Stimulated activated CD4-positive, alpha-beta T cell treated with anti-CD3 and anti-CD28 coated beads, Interleukin-1b, Interleukin-23, amount 100 ng/mL, for 1 hour (primary cell): ENCODE results near the gene MEIOB.
"Not testable (repeated sequence)": the region's sequence is repeated elsewhere in the genome, so short reads cannot be mapped to it uniquely, and the experiment has no call there.

Experiments
- DNase-seq, 2 donors: peaks; one replicate each; pipeline ENCODE4 v3.0.0-alpha.2; 2020; ENCODE audit warnings: low read depth in 2 of 2

Gene MEIOB

GRCh38 chr16:1877804-1878203, 5.8 kb upstream of the MEIOB start:
- DNase-seq: no peak

DNA sequence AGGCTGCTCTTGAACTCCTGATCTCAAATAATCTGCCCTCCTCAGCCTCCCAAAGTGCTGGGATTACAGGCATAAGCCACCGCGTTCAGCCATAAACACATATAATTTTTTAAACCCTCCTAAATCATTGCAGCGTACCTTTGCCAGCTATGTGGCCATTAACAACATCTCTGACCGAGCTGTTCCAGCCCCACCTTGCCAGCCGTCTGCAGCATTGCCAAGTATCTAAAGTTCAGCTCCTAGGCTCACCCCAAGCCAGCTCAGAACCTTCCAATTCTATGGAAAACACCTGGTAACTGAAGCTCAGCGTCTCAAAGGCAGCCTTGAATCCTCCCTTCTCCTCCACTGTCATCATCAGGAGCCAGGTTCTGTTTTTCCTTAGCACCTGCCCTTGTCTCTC, 5.1 kb upstream of the MEIOB start:
- no peak for DNase-seq

- no peak for DNase-seq
Observed at GRCh38 chr16:1876468-1876867, 4.5 kb upstream of the MEIOB start.

GRCh38 chr16:1876066-1876465, 4.1 kb upstream of the MEIOB start:
- DNase-seq: not testable (repeated sequence)

GRCh38 chr16:1874854-1875253, 2.9 kb upstream of the MEIOB start:
- DNase-seq: no peak

DNA sequence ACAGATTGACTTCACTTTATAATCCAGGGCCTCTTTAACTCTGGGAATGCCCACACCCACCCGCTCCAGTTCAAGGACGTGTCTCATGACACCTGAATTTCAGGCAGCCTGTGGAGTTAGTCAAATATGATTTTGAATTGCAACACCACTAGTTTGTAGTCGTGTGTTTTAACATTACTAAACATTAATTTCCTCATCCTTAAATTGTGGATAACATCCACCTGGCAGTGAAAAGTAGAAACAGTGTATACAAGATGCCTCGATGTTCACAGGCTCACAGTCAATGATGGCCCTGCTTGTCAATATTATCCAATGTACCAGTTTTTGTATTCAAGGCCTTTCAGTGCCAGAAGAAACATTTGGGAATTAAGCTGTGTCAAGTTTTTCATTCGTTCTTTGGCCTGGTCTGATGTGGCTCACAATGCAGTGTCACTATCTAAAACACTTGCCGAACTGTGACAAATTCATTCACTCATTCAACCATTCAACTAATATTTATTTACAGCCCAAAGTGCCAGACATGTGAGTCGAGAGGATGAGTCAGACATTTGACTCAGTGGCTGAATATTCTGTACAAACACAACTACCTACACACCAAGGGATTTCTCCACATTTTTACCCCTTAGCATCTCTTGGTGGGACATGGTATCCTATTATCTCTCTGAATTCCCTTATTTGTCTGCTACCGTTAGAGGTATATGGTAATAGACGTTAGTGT, 1.4 kb downstream of the MEIOB start:
- no peak for DNase-seq

GRCh38 chr16:1865902-1866690, 5.9 kb downstream of the MEIOB start:
- no peak for DNase-seq

- DNase-seq: no peak
Observed at GRCh38 chr16:1863681-1864460, 8.1 kb downstream of the MEIOB start.

- DNase-seq: no peak
Observed at GRCh38 chr16:1862394-1862793, 9.6 kb downstream of the MEIOB start.

GRCh38 chr16:1861730-1862129, 10.2 kb downstream of the MEIOB start:
- DNase-seq: no peak

- DNase-seq: no peak
Observed at GRCh38 chr16:1859650-1860049, 12.3 kb downstream of the MEIOB start.

GRCh38 chr16:1858189-1858865, 13.6 kb downstream of the MEIOB start:
- DNase-seq: no peak

GRCh38 chr16:1857433-1858097, 14.4 kb downstream of the MEIOB start:
- no peak for DNase-seq

DNA sequence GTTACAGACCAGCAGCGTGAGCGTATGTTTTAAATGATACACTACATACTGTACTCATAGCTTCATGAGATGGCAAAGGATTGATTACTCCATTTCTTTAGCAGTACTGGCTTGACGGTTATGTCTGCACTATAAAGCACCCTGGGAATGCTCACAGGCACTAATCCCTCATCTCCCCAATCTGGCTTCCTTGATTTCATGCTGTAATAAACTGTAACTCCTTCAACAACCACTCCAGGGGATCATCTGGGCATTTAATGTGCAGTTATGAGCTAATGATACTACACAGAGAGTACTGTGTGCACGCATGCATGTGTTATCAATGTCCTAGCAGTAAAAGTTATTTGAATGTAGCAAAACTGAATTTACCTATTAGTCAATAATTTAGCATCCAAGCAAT, 20.2 kb downstream of the MEIOB start:
- no peak for DNase-seq

GRCh38 chr16:1850981-1851380, 21.0 kb downstream of the MEIOB start:
- DNase-seq: no peak

DNA sequence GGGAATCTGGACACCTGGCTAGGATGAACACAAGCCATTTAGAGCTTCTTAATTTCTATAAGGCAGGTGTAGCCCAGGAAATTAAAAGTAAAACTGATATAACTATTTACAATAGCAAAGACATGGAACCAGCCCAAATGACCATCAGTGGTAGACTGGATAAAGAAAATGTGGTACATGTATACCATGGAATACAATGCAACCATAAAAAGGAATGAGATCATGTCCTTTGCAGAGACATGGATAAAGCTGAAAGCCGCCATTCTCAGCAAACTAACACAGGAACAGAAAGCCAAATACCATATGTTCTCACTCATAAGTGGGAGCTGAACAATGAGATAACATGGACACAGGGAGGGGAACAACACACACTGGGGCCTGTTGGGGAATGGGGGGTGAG, 25.5 kb downstream of the MEIOB start:
- DNase-seq: no peak

DNA sequence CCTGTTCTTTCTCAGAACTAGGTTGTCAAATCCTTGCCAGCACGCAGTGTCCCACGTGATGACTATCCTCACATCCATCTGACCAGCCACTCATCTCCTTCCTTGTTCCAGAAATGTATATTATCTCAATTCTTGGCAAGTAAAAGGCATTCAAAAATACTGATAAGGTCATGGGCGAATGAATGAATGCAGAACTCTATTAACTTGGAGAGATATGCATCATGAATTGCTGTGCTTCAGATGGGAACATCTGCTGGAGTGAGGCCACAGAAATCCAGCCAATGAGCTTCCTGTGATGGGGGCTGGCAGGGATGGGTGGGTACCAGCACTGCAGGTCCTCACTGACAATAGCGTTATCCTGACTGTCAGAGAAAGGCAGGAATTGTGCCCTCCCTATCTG, 26.0 kb downstream of the MEIOB start:
- DNase-seq: no peak

DNA sequence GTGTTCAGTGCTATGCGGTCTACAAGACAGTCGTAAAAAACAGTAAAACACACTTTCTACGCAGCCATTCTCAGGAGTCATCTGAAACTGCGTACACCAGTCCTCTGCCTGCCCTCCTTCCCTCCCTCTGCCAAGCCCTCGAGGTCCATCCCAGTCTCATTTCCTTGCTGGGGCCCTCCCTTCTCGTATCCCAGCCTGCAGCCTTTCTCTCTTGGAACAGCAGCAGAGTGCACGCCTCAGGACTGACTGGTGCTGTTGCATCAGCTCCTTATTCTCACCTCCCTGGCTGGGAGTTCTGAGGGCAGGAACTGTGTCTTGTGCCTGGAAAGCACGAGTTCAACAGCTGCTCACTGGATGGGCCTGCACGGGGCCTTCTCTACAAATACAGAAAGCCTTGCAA, 32.4 kb downstream of the MEIOB start:
- DNase-seq: no peak

DNA sequence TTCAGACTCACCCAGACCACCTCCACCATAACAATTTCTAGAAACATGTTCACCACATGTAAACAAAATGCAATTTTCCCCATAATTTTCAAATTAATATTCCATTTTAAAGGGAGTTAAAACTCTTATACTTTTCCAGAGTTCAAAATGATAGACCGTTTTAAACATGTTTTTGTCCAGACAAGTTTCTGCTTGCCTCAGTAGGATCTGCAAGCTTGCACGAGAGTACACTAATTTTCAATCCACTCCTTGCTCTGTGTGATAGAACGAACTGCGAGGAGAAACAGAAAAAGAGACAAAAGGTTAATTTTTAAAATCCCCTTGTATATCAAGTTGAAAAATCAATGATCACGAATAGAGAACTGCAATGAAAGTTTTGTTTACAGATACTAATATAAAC, 37.9 kb downstream of the MEIOB start:
- DNase-seq: no peak

GRCh38 chr16:1832838-1833454, 39.0 kb downstream of the MEIOB start:
- DNase-seq: no peak
